HG02678 (cell line): Measurements from ENCODE around the gene PTPRN2.
"Not testable (repeated sequence)": the region's sequence is repeated elsewhere in the genome, so short reads cannot be mapped to it uniquely, and the experiment has no call there.

ENCODE experiments used
- ATAC-seq: cut with Tn5 transposase; IDR thresholded peaks from one replicate; pipeline ENCODE4 v1.9.1; 2021; ENCODE audit warnings: mild to moderate bottlenecking, moderate library complexity; ENCODE audit not compliant: unreplicated experiment

PTPRN2 gene

DNA sequence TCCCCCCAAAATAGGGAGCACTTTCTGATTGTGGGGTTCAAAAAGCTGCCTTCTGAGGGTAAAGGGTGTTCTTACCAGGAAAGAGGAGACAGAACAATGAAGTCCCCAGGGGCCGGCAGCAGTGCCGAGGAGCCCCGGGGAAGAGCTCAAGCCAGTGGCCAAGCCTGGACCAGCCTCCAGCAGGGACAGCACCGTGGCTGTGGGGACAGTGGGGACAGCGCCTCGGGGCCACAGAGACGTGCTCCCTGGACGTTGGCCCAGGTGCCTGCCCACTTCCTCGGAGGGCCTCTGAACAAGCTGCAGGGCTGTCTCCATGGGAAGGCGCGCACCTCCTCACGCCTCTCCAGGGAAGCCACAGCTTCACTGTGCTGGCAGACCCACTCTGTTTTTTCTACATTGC is 312.6 kb downstream of the PTPRN2 start:
- ATAC-seq: no peak

DNA sequence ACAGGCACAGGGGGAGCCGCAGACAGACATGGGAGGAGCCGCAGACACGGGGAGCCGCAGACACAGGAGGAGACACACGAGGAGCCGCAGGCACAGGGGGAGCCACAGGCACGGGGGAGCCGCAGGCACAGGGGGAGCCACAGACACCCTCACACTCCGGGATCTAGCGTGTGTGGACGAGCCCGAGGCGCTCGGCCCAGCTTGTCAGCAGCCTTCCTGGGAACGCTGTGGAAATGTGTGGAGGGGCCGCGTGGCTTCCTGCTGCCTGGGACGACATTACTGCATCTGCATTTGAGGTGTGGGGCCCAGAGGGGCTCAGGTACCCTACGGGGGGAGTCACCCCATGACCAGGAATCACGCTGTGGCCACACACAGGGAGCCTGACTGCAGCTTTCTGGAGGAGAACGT is 313.2 kb downstream of the PTPRN2 start:
- no peak for ATAC-seq

DNA sequence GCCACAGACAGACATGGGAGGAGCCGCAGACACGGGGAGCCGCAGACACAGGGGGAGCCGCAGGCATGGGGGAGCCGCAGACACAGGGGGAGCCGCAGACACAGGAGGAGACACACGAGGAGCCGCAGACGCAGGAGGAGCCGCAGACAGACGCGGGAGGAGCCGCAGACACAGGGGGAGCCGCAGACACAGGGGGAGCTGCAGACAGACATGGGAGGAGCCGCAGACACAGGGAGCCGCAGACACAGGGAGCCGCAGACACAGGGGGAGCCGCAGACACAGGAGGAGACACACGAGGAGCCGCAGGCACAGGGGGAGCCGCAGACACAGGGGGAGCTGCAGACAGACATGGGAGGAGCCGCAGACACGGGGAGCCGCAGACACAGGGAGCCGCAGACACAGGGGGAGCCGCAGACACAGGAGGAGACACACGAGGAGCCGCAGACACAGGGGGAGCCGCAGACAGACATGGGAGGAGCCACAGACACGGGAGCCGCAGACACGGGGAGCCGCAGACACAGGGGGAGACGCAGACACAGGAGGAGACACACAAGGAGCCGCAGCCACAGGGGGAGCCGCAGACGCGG is 313.8 kb downstream of the PTPRN2 start:
- ATAC-seq: not testable (repeated sequence)

DNA sequence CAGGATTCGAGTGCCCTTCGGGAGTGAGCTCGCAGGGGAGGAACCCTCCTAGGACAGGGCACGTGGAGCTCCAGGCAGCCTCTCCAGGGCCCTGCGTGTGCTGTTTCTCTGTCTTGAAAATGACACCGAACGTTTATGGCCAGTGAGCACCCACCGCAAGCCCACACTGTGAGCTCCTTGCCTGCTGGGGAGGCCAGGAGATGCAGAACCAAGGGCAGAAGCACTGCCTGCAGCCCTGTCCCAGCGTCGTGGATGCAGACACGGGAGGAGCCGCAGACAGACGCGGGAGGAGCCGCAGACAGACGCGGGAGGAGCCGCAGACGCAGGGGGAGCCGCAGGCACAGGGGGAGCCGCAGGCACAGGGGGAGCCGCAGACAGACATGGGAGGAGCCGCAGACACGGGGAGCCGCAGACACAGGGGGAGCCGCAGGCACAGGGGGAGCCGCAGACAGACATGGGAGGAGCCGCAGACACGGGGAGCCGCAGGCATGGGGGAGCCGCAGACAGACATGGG is 314.4 kb downstream of the PTPRN2 start:
- ATAC-seq: no peak

DNA sequence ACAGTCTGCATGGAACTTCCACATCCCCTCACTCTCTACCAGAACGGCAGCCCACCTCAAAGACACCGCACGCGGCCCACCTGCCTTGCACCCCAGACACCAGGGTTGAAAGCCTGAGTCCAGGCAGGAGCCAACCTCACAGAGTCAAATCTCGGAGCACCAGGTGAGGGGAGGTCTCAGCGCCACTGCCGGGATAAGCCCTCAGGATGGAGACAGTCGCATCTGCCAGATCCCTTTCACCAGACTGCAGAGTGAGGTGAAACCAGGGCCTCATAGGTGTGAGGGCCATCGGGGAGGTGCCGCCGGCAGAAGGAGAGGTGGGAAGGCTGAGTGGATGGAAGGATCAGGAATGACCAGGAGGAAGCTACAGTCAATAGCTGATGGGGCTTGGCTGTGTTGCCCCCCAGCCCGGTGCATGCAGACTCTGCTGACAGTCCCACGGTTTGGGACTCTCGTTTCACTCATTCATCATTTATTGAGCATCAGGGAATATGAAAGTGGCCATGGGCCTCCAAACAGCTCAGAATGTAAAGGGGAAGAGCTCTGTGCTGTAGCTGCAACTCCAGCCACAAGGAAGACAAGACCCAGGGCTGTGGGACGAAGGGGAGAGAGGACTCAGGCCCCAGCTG is 315.0 kb downstream of the PTPRN2 start:
- ATAC-seq: no peak

DNA sequence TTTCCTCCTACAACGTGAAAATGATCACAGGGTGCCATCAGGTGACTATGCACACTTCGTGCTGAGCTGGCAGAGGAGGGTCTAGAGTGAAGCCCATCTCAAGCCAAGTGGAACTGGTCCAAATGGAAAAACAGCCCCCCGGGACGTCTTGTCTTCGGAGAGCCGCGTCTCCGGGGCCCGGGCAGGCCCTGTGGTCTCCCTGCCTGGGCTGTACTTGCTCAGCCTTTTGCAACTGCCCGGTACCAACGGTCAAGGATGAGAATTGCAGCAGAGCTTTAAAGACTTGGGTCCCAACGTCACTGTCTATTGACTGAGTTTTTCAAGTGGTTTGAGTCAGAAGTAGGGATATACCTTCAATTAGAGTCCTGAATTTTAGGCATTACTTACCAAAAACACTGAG is 315.5 kb downstream of the PTPRN2 start:
- no peak for ATAC-seq

DNA sequence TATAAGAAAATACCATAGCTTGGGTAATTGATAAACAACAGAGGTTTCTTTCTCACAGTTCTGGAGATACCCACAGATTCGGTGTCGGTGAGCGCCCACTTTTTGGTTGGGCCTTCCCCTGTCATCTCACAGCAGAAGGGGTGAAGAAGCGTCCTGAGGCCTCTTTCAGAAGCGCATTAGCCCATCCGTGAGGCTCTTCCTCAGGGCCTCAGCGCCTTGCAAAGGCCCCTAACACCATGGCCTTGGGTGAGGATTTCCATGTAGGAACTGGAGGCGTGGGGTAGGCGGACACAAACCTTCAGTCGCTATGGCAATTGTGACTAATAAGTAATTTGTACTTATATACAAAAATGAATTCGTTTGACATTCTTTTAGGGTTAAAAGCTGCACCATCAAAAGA is 316.0 kb downstream of the PTPRN2 start:
- no peak for ATAC-seq

DNA sequence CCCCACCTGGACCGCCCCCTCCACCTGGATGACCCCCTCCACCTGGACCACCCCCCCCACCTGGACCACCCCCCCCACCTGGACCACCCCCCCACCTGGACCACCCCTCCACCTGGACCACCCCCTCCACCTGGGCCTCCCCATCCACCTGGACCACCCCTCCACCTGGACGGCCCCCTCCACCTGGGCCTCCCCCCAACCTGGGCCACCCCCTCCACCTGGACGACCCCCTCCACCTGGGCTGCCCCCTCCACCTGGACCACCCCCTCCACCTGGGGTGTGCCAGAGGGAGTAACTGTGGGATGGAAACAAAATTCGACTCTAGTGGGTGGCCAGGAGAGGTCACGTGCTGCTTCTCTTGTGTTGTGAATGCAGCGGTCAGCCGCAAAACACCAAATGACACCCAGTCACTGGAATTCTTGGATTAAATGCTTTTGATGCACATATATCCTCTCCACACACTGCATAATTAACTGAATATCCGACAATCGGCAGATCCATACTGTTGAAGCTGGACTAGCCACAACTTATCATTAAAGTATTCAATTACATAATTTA is 316.7 kb downstream of the PTPRN2 start:
- no peak for ATAC-seq

DNA sequence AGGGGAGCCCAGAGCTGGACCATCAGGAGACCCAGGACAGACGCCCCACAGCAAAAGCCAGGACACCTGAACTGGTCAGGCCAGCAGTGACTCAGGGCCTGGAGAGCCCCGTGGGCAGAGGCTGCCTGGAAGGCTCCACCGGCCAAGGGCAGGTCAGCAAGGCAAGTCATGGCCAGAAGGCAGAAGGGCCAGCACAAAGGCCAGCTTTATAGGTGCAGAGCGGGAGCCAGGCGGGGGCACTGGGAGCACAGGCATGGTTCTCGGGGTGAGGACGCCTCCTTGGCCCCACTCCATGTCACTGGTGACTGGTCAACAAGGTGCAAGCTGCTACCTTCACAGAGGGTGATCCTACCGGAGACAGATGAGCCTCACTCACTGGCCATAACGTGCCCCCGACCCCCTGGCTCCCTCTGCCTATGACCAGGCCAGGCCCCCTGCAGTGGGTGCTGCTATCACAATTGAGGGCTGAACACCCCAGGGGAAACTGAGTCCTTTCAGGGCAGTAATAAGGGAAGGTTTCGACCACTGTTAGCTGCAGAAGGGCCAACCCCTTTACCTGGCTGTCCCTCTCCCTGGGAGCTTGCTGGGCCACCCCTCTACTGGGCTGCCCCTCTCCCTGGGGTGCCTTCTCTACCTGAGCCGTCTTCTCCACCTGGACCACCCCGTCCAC is 317.4 kb downstream of the PTPRN2 start:
- ATAC-seq: no peak

DNA sequence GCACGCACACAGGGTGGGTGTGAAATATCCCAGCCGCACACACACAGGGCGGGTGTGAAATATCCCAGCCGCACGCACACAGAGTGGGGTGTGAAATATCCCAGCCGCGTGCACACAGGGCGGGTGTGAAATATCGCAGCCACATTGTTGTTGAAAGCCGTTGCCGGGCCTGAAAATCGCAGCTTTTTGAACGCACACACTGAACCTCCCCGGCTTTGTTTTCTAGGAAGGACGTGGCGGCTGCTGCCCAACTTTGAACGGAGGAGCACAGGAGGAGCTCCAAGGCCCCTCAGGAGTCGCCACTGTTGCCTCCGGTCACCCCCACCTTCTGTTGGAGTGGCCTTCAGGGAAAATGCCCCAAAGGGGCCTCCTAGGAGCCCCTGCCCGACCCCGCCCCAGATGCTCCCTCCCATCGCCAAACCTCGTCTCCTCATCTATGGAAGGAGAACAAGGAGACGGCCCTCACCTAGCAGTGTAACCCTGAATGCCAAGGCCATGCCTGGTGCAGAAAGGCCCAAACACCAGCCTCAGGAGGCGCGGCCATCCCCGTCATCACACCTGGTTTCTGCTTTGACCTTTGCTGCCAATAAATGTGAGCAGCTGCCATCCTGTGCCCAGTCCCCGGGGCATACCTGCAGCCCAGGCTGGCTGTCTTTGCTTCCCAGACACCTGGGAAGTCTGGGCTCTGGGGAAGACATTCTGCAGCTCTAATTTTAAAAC is 318.6 kb downstream of the PTPRN2 start:
- ATAC-seq: no peak

DNA sequence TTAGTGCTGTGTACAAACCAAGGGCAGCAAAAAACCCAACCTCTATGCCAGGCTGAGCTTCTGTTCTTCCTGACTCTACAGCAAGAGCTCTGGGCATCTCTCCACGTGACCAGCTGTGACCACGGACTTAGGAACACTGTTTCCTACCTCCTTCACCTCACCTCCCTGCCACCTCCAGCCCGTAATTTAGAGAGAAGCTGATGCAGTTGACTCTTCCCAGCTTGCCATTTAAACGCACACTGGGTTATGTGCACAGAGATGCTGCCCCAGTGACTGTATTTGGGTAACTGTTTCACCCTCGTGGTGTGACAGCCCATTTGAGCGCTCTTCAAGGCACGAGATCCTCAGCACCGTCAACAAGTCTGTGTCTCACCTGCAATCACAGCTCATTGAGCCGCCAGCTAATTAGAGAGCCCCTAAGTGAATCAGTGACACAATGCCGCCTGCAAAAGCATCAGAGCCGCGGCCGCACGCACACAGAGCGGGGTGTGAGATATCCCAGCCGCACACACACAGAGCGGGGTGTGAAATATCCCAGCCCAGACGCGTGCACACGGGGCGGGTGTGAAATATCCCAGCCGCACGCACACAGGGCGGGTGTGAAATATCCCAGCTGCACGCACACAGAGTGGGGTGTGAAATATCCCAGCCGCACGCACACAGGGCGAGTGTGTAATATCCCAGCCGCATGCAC is 319.7 kb downstream of the PTPRN2 start:
- ATAC-seq: no peak

DNA sequence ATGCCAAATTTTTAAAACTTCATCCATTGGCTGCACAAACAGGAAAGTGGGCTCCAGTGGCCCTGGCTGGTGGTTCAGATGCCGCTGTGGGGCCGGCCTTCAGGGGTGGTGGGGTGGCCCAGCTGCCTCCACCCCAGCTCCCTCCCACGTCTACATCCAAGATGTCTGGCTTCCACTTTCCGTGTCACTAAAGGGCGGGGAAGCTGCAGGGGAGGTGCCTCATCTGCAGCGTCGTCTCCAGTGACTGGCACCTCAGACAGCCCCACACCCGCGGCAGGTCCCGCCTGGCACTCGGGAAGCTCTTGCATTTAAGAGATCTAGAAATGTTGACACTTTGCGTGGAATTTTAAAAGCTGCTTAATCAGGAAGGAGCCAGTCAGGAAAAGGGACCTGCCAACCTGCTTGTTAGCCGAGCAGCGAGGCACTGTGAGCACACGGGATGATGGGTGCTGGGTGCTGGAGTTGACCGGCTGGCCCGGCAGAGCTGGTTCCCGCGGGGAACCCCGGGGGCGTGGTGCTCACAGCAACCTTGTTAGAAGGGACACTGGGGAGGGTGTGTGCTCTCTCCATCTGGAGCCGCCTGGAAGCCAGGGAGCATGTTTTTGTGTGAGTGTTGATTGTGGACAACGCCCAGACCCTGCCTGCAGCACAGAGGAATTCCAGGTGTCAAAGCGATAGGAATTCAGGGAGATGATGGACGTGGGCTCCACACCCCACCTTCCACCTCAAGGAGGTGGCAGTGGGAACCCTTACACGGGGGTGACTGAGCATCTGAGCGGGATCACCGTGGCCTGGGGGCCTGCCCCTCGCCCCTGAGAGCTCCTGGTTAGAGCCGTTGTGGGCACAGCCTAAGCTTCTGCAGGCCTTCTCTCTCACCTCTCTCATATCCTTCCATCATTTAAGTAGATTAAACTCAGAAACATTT is 320.5 kb downstream of the PTPRN2 start:
- ATAC-seq: no peak

DNA sequence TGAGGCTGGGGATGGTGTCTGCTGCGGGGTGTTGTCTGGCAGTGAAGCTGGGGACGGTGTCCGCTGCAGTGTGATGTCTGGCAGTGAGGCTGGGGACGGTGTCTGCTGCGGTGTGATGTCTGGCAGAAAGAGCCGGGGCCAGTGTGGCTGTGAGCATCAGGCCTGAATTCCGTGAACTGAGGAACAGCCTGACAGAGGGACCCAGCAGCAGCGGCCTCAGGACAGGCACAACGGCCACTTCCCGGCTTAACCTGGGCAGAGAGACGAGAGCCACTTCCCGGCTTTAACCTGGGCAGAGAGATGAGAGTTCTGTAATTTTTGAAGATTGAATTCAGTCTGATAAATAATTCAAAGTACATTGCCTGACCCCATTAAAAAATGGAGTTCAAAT is 321.2 kb downstream of the PTPRN2 start:
- no peak for ATAC-seq

DNA sequence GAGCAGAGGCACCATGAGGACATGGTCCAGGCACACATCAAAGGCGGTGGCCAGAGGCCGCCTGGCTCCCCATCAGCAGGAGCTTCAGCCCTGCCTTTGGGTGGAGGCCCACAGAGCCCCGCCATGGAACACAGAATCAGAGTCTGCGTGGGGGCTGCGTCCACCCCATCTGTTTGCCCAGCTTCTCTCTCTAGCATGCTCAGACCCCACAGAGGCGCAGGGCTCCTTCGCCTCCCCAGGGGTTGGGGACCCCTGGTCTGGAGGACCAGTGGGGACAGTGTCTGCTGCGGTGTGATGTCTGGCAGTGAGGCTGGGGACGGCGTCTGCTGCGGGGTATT is 321.9 kb downstream of the PTPRN2 start:
- no peak for ATAC-seq

DNA sequence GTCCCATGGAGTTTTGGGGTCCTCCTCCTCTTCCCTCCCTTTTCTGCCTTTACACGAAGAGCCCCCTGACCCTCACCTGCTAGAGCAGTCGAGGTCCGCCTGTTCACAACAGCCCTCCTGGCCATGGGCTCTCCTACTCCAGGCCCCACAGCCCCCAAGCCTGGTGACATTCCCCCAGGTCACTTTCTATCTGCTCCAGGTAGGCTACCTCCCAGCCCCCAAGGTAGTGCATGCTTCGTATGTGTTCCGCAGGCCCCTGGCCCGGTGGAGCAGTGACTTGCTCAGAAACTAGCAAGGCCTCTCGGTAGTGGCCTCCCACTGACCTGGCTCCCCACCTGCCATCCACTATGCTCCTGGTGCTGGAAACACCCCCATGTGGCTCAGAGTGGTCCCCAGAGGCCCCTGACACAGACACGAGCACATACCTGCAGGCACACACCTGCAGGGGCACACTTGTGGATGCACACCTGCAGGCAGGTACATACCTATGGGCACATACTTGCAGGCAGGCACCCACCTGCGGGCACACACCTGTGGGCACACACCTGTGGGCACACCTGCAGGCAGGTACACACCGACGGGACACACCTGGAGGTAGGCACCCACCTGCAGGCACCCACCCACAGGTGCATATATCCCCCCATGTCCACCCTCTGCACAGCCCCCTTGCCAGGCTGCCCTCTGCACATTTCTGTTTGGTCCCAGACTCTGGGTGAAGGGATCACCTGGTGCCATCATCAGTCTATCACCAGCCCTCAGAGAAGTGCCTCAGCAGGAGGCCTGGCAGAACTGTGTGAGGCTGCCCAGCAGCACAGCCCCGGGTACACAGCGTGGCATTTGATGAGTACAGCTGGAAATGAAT is 322.5 kb downstream of the PTPRN2 start:
- ATAC-seq: no peak

DNA sequence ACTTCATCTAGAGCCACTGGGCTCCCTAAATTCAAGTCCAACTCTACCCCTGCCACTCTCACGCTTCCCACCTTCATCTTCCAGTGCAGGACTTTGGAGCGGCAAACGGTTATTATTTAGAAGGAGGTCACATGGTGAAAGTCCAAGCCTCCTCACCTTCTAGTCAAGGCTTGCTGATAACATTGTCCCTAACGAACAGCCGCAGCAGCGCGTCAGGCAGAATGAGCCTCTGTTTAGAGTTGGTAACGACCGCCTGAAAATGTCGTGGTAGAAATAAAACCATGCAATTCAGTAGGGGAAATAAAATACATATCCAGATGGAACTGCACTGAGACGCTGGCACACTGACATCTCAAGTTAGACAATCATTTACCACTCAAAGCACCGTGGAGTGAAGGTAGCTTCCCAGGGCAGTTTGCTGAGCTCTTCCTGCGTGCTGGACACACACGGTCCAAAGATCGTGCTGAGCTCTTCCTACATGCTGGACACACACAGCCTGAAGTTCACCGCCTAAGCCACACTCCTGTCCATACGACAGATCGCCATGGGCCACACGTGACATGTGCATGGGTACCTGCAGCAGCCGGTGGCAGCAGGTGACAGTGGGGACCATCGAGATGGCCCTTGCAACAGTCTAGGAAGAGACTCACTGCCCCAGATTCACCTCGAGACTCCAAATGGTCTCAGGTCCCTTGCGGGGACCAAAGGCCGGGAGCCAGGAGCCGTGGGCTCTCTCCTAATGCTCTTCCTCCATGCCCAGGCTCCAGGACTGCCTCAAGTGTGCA is 323.5 kb downstream of the PTPRN2 start:
- ATAC-seq: no peak

DNA sequence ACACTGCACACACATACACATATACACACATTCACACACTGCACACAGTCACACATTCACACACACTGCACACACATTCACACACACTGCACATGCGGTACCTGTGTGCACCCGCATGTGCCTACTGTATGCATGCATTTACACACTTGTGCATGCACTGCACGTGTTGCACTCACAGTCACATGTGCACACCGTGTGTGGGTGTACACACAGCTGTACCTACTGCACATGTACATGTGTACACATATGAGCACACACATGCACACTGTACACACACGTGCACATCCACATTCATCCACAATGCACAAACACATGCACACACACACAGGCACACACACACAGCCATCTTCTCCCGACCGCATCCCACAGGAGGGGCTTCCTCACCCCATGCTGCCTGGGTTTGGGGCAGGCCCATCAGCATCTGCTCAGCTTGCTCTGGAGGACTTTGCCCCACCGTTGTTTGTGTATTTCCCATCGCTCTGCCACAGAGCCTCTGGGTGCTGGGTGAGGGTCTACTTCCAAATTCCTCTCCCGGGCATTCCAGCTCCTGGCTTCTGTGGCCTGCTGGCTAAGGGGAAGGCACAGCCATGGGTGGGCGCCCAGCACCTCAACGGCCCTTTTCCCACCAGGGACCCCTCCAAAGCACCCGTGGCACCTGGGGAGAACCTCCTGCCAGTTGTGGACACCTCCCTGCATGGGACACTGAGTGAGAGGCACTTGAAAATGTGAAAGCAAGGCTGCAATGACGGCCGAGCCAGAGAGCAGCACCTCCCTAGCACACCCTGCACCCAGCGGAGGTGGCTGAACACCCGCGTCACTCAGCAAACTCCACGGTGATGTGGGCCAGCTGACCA is 324.3 kb downstream of the PTPRN2 start:
- no peak for ATAC-seq
